ENCODE data around the gene KCNQ1.

Gene KCNQ1

GRCh38 chr11:2843551-2843950 is 398.7 kb downstream of the KCNQ1 start:
- H3K4me3 ChIP-seq (ENCODE audit: low read depth, low read length), result no peak overlapping the region
- TF ChIP-seq, protein P1, sequence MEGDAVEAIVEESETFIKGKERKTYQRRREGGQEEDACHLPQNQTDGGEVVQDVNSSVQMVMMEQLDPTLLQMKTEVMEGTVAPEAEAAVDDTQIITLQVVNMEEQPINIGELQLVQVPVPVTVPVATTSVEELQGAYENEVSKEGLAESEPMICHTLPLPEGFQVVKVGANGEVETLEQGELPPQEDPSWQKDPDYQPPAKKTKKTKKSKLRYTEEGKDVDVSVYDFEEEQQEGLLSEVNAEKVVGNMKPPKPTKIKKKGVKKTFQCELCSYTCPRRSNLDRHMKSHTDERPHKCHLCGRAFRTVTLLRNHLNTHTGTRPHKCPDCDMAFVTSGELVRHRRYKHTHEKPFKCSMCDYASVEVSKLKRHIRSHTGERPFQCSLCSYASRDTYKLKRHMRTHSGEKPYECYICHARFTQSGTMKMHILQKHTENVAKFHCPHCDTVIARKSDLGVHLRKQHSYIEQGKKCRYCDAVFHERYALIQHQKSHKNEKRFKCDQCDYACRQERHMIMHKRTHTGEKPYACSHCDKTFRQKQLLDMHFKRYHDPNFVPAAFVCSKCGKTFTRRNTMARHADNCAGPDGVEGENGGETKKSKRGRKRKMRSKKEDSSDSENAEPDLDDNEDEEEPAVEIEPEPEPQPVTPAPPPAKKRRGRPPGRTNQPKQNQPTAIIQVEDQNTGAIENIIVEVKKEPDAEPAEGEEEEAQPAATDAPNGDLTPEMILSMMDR (IDR thresholded peaks at IDR 0.05; ENCODE audit: low read depth, low read length), result no peak

DNA sequence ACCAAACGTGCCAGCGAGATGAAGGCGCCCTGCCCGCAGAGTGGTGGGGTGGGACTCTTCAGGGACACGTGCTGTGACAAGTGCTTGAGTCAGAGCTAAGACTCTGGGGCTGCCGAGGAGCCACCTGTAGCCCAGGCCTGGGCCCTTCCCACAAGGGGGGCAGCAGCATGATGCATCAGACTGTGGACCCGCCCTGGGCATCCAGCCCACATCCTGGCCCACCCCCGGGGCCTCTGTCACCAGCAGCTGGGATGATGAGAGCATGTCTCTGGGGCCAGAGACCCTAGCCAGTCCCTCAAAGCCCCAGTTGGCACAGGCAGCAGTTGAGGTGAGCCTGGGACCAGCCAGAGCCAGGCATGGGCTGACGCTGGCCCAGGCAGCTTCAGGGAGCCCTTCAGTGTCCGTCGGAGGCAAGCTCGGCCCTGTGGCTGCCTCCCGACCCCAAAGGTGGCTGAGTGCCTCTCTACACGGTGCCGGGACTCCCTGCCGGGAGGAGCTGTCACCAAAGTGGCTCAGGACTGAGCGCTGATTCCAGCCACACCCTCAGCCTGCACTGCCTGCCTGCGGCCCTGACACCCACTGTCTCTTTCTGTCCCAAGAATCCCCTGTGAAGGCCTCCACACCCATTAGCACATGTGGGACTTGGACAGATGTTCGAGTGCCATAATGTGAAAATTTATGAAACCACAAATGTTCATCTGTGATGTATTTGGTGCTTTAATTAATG is 399.5 kb downstream of the KCNQ1 start:
- no peak overlapping the region for H3K4me3 ChIP-seq (ENCODE audit: low read depth, low read length)
- TF ChIP-seq, protein P1 (IDR thresholded peaks at IDR 0.05; ENCODE audit: low read depth, low read length), result no peak

DNA sequence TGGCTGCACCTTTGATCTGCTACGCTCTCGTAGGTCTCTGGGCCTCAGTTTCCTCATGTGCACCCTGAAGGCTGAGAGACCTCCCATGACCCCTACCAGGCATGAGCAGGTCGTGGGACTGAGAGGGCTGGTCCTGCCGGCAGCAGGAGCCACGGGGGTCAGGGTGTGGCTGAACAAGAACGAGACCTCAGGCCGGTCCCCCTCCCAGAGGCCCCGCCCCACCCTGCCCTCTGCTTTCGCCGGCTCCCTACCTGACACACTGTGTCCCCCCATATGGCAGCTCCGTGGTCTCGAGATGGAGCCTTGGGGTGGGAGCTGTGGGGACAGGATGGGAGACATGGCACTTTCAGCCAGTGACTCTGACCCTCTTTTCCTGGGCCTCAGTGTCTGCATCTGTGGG is 400.2 kb downstream of the KCNQ1 start:
- no peak overlapping the region for H3K4me3 ChIP-seq (ENCODE audit: low read depth, low read length)
- TF ChIP-seq, protein P1 (IDR thresholded peaks at IDR 0.05; ENCODE audit: low read depth, low read length), result no peak

- no peak overlapping the region for H3K4me3 ChIP-seq (ENCODE audit: low read depth, low read length)
- TF ChIP-seq, protein P1 (IDR thresholded peaks at IDR 0.05; ENCODE audit: low read depth, low read length), result no peak
Measured at GRCh38 chr11:2846056-2846455, 401.2 kb downstream of the KCNQ1 start.

- TF ChIP-seq, protein P1 (IDR thresholded peaks at IDR 0.05; ENCODE audit: low read depth, low read length), result no peak
- H3K4me3 ChIP-seq (ENCODE audit: low read depth, low read length), result no peak overlapping the region
Measured at GRCh38 chr11:2846470-2846869, 401.7 kb downstream of the KCNQ1 start.

GRCh38 chr11:2847561-2847960 is 402.8 kb downstream of the KCNQ1 start:
- TF ChIP-seq, protein P1 (IDR thresholded peaks at IDR 0.05; ENCODE audit: low read depth, low read length), result no peak
- H3K4me3 ChIP-seq (ENCODE audit: low read depth, low read length), result no peak overlapping the region

GRCh38 chr11:2848497-2848896 is 403.7 kb downstream of the KCNQ1 start:
- TF ChIP-seq, protein P1 (IDR thresholded peaks at IDR 0.05; ENCODE audit: low read depth, low read length), result no peak

More at GRCh38 chr11:2848497-2848896, 403.7 kb downstream of the KCNQ1 start:
- H3K4me3 ChIP-seq (ENCODE audit: low read depth, low read length), result no peak overlapping the region
